Skin of body (tissue), 1 donor: ENCODE results near the gene GLTPD2. TPM values are rescaled to one million over a fixed set of nuclear protein-coding genes. Genes with fewer than 3 reads are reported as not detected.

Experiments
- total RNA-seq: library from RNA; depleted of rRNA; stranded (reverse); fragments of >200 nt; gene quantifications from one replicate; pipeline ENCODE4 v1.2.3, GENCODE V29; 2014

The GLTPD2 gene
- total RNA-seq, 1 donor from 2014 or later = not detected

Other genes with a start within 250 kb of the GLTPD2 start
- gene MYBBP1A, start 233.6 kb upstream of the GLTPD2 start, total RNA-seq = 30.2 TPM
- 6.1 TPM for gene GGT6, start 228.4 kb upstream of the GLTPD2 start, total RNA-seq
- 14.9 TPM for gene SMTNL2, start 204.4 kb upstream of the GLTPD2 start, total RNA-seq
- 2.9 TPM for gene ALOX15, start 147.3 kb upstream of the GLTPD2 start, total RNA-seq
- gene PELP1, start 84.8 kb upstream of the GLTPD2 start, total RNA-seq = 20.4 TPM
- 13.0 TPM for gene ARRB2, start 78.3 kb upstream of the GLTPD2 start, total RNA-seq
- 8.7 TPM for gene MED11, start 57.5 kb upstream of the GLTPD2 start, total RNA-seq
- gene ZMYND15, start 49.1 kb upstream of the GLTPD2 start, total RNA-seq = 0.89 TPM
- 6.5 TPM for gene CXCL16, start 49.0 kb upstream of the GLTPD2 start, total RNA-seq
- not detected for gene TM4SF5, start 17.1 kb upstream of the GLTPD2 start, total RNA-seq
- gene VMO1, start 2.6 kb upstream of the GLTPD2 start, total RNA-seq = 1.6 TPM
- 78.3 TPM for gene PSMB6, start 7.2 kb downstream of the GLTPD2 start, total RNA-seq
- gene PLD2, start 18.2 kb downstream of the GLTPD2 start, total RNA-seq = 24.5 TPM
- 40.9 TPM for gene MINK1, start 44.4 kb downstream of the GLTPD2 start, total RNA-seq
- 6.0 TPM for gene C17orf107, start 110.6 kb downstream of the GLTPD2 start, total RNA-seq
- 0.69 TPM for gene CHRNE, start 114.1 kb downstream of the GLTPD2 start, total RNA-seq
- 0.10 TPM for gene GP1BA, start 143.3 kb downstream of the GLTPD2 start, total RNA-seq
- 34.2 TPM for gene SLC25A11, start 151.1 kb downstream of the GLTPD2 start, total RNA-seq
- gene RNF167, start 151.3 kb downstream of the GLTPD2 start, total RNA-seq = 20.6 TPM
- 160 TPM for gene PFN1, start 159.6 kb downstream of the GLTPD2 start, total RNA-seq
- gene ENO3, start 162.2 kb downstream of the GLTPD2 start, total RNA-seq = 378 TPM
- 40.7 TPM for gene SPAG7, start 178.9 kb downstream of the GLTPD2 start, total RNA-seq
- 17.8 TPM for gene CAMTA2, start 198.7 kb downstream of the GLTPD2 start, total RNA-seq
- 0.20 TPM for gene INCA1, start 208.6 kb downstream of the GLTPD2 start, total RNA-seq
- gene KIF1C, start 209.0 kb downstream of the GLTPD2 start, total RNA-seq = 29.1 TPM
- 0.59 TPM for gene SLC52A1, start 246.5 kb downstream of the GLTPD2 start, total RNA-seq